Esophagus squamous epithelium (tissue), 4 donors: ENCODE data around the gene LRP4.

ENCODE experiments used
- CTCF ChIP-seq, 6 experiments: fragments of 450-650 bp in 4 of 6; fragments of 200-600 bp in 2 of 6; sonication (generic) in 2 of 6; IDR thresholded peaks; one replicate each; pipeline ENCODE4 v1.5.1; 2016 to 2019; ENCODE audit warnings: antibody characterized with exemption in 6 of 6, mild to moderate bottlenecking in 4 of 6, moderate library complexity in 4 of 6
- POLR2A ChIP-seq, 4 donors: fragments of 450-650 bp; IDR thresholded peaks; one replicate each; pipeline ENCODE4 v1.6.1; 2017; ENCODE audit warnings: antibody characterized with exemption in 4 of 4, mild to moderate bottlenecking in 4 of 4, moderate library complexity in 3 of 4

- TF ChIP-seq CTCF (IDR thresholded peaks at IDR 0.05) (no peak), POLR2A (IDR thresholded peaks at IDR 0.05) (no peak)
Observed at GRCh38 chr11:46901156-46901555, 17.2 kb downstream of the LRP4 start.
